K562 (cell line): ENCODE data around the gene NFS1. TPM values are rescaled to one million over a fixed set of nuclear protein-coding genes. Genes with fewer than 3 reads are reported as not detected.

Source experiments
- ATAC-seq: fragments of 200-7000 bp; cut with Tn5 transposase; 3 replicates; pipeline ENCODE4 v1.9.1; 2020; ENCODE audit warnings: moderate library complexity
- BruUV-seq: library from RNA; stranded (reverse); fragments of 400-500 nt; replicated peaks from 2 replicates; lab custom pipeline; 2021; lab: Mats Ljungman, UMichigan
- CTCF ChIA-PET: fragments of 300-600 bp; formaldehyde crosslinking; extraction: SDS; loops from one replicate; lab custom pipeline; 2021; ENCODE audit warnings: low intra/inter-chr PET ratio; lab: Yijun Ruan, JAX
- POLR2A ChIA-PET: fragments of 300-600, 350-650 bp; sonication (Branson Sonifier 250); formaldehyde crosslinking; extraction: SDS; loops from one replicate; lab custom pipeline; 2021; ENCODE audit warnings: antibody characterized with exemption, inconsistent platforms; lab: Yijun Ruan, JAX
- DNase-seq, 4 experiments: peaks; one replicate each; pipeline versions ENCODE4 v3.0.0 to v3.0.0-alpha.2; 2011 to 2018; ENCODE audit warnings: low spot score in 3 of 4, mixed read lengths in 3 of 4; ENCODE audit errors: extremely low read depth in 1 of 4
- FAIRE-seq: peaks from 2 replicates; lab custom pipeline; 2011; peaks lifted over from hg19 to GRCh38; lab: Jason Lieb, UNC
- H2AFZ ChIP-seq: 2 replicates; pipeline ENCODE4 v1.6.0; 2011; ENCODE audit warnings: low read depth, low read length, control low read depth, inconsistent platforms
- H3K27ac ChIP-seq: fragments of 200-600 bp; 3 replicates; pipeline ENCODE4 v1.8.0; 2011; ENCODE audit warnings: low read depth, mild to moderate bottlenecking, control low read depth, inconsistent platforms, low read length, moderate library complexity, mixed read lengths; ENCODE audit errors: extremely low read depth
- H3K27me3 ChIP-seq, 2 experiments: fragments of 300-600 bp in 1 of 2; 2 replicates in 1 of 2; 3 replicates in 1 of 2; pipeline versions ENCODE4 v1.6.0 to v1.8.0; 2011; ENCODE audit warnings: inconsistent platforms in 2 of 2, low read length in 2 of 2, mild to moderate bottlenecking in 1 of 2, mixed read lengths in 1 of 2, moderate library complexity in 1 of 2; ENCODE audit not compliant: control insufficient read depth in 2 of 2, insufficient read depth in 2 of 2
- H3K36me3 ChIP-seq: fragments of 300-600 bp; 3 replicates; pipeline ENCODE4 v1.8.0; 2011; ENCODE audit warnings: mild to moderate bottlenecking, low read length, inconsistent platforms; ENCODE audit not compliant: control insufficient read depth, insufficient read depth
- H3K4me1 ChIP-seq, 2 experiments: fragments of 200-600 bp in 1 of 2; replicated peaks in 1 of 2; 2 replicates in 1 of 2; 3 replicates in 1 of 2; pipeline versions ENCODE4 v1.5.1 to v1.8.0; 2011; ENCODE audit warnings: inconsistent platforms in 2 of 2, low read length in 2 of 2, mild to moderate bottlenecking in 1 of 2, mixed read lengths in 1 of 2, moderate library complexity in 1 of 2; ENCODE audit not compliant: control insufficient read depth in 2 of 2, insufficient read depth in 2 of 2
- H3K4me2 ChIP-seq: 2 replicates; pipeline ENCODE4 v1.6.1; 2011; ENCODE audit warnings: low read length, control low read depth, inconsistent platforms, mixed read lengths; ENCODE audit not compliant: insufficient read depth
- H3K4me3 ChIP-seq: fragments of 200-600 bp; sonication (generic), shearing (Covaris generic); 2 replicates; pipeline ENCODE4 v1.5.1; 2016; ENCODE audit warnings: control low read depth, inconsistent platforms
- H3K79me2 ChIP-seq: fragments of 200-600 bp; 3 replicates; pipeline ENCODE4 v1.8.0; 2011; ENCODE audit warnings: low read length, inconsistent platforms; ENCODE audit not compliant: control insufficient read depth, insufficient read depth
- H3K9ac ChIP-seq, 2 experiments: 2 replicates each; pipeline versions ENCODE4 v1.6.0 to v1.6.1; 2011; ENCODE audit warnings: low read depth in 2 of 2, low read length in 2 of 2, control low read depth in 1 of 2, inconsistent platforms in 1 of 2, mild to moderate bottlenecking in 1 of 2, mixed read lengths in 1 of 2; ENCODE audit not compliant: insufficient read depth in 1 of 2
- H3K9me1 ChIP-seq: one replicate; pipeline ENCODE4 v1.6.0; 2011; ENCODE audit warnings: inconsistent platforms, mild to moderate bottlenecking, low read length, moderate library complexity; ENCODE audit not compliant: control insufficient read depth, insufficient read depth
- H3K9me3 ChIP-seq: replicated peaks from 2 replicates; pipeline ENCODE4 v1.5.1; 2011; ENCODE audit warnings: low read depth, low read length, inconsistent platforms; ENCODE audit not compliant: control insufficient read depth, insufficient read depth
- H4K20me1 ChIP-seq: replicated peaks from 2 replicates; pipeline ENCODE4 v1.6.1; 2011; ENCODE audit warnings: low read length, inconsistent platforms, mixed read lengths; ENCODE audit not compliant: control insufficient read depth, insufficient read depth
- CGGBP1 ChIP-seq: fragments of 250-450 bp; sonication (Bioruptor Pico); IDR thresholded peaks from 2 replicates; pipeline ENCODE4 v1.9.0; 2021; ENCODE audit warnings: mild to moderate bottlenecking
- ERF ChIP-seq: fragments of 450-650 bp; formaldehyde crosslinking; IDR thresholded peaks from 2 replicates; pipeline ENCODE4 v1.4.0; 2020; ENCODE audit warnings: mild to moderate bottlenecking, mixed read lengths
- FOXK1 ChIP-seq: sonication (generic); formaldehyde crosslinking; IDR thresholded peaks from 2 replicates; pipeline ENCODE4 v1.8.0; 2022; ENCODE audit warnings: missing genetic modification reagents, mild to moderate bottlenecking, borderline replicate concordance
- HDAC2 ChIP-seq: fragments of 450-650 bp; IDR thresholded peaks from 2 replicates; pipeline ENCODE4 v1.6.1; 2016; ENCODE audit warnings: mild to moderate bottlenecking
- HOMEZ ChIP-seq: fragments of 250-450 bp; sonication (Bioruptor Pico); IDR thresholded peaks from 2 replicates; pipeline ENCODE4 v1.4.0; 2020; ENCODE audit warnings: mild to moderate bottlenecking, moderate library complexity
- HOXB6 ChIP-seq: fragments of 250-450 bp; sonication (Bioruptor Pico); IDR thresholded peaks from 2 replicates; pipeline ENCODE4 v1.5.1; 2022; ENCODE audit warnings: mild to moderate bottlenecking, borderline replicate concordance
- MAFK ChIP-seq: IDR thresholded peaks from 2 replicates; pipeline ENCODE4 v1.6.1; 2011; ENCODE audit warnings: low read length, improper control_type of control experiment
- NCOA6 ChIP-seq: fragments of 450-650 bp; IDR thresholded peaks from 2 replicates; pipeline ENCODE4 v1.6.1; 2017; ENCODE audit warnings: mild to moderate bottlenecking
- NFXL1 ChIP-seq: fragments of 450-650 bp; formaldehyde crosslinking; IDR thresholded peaks from 2 replicates; pipeline ENCODE4 v1.4.0; 2021; ENCODE audit warnings: mild to moderate bottlenecking
- PHB2 ChIP-seq: fragments of 450-650 bp; IDR thresholded peaks from 2 replicates; pipeline ENCODE4 v1.6.1; 2017; ENCODE audit warnings: low read depth
- TARDBP ChIP-seq: fragments of 450-650 bp; IDR thresholded peaks from 2 replicates; pipeline ENCODE4 v1.6.1; 2016
- TCF7 ChIP-seq: sonication (generic); IDR thresholded peaks from 2 replicates; pipeline ENCODE4 v1.6.1; 2016; ENCODE audit warnings: antibody characterized with exemption, borderline replicate concordance
- TFE3 ChIP-seq: fragments of 450-650 bp; formaldehyde crosslinking; IDR thresholded peaks from 2 replicates; pipeline ENCODE4 v1.4.0; 2020; ENCODE audit warnings: mild to moderate bottlenecking, mixed read lengths
- ZNF146 ChIP-seq: IDR thresholded peaks from one replicate; pipeline ENCODE4 v1.6.1; 2018; ENCODE audit warnings: missing compliant biosample characterization; ENCODE audit not compliant: unreplicated experiment
- ZNF174 ChIP-seq: fragments of 250-450 bp; sonication (Bioruptor Pico); IDR thresholded peaks from 2 replicates; pipeline ENCODE4 v1.4.0; 2020; ENCODE audit warnings: mild to moderate bottlenecking
- ZNF584 ChIP-seq: fragments of 200-800 bp; sonication (Bioruptor generic); IDR thresholded peaks from 2 replicates; pipeline ENCODE4 v1.6.1; 2016; ENCODE audit warnings: low read depth, mild to moderate bottlenecking, missing genetic modification characterization, missing compliant biosample characterization
- WGBS: fragments of 100-300 bp; shearing (Covaris generic); methylation state at CpG from one replicate; pipeline ENCODE4 v1.1.6; 2016; ENCODE audit warnings: low coverage, mixed read lengths; ENCODE audit not compliant: insufficient coverage; ENCODE audit errors: missing lambda C conversion rate; 5-methylcytosine and 5-hydroxymethylcytosine counted together
- in situ Hi-C: fragments of 300-500 bp; cut with MboI; formaldehyde crosslinking; loops from 4 replicates; pipeline ENCODE4 v1.15.0; 2018; ENCODE audit warnings: inconsistent platforms, mixed read lengths
- intact Hi-C: fragments of 100-400 bp; cut with micrococcal nuclease; formaldehyde crosslinking; loops from 2 replicates; pipeline ENCODE4 v1.14.2; 2022
- polyA plus RNA-seq, 8 experiments: library from polyadenylated mRNA; depleted of rRNA in 4 of 8; stranded (reverse) in 5 of 8; unstranded in 3 of 8; fragments of >200 nt; fragmentation: Nextera tagmentation in 2 of 8; fragmentation: Illumina TruSeq in 1 of 8; extraction: Ambion mirVana in 2 of 8; extraction: Trizol in 1 of 8; gene quantifications; 2 replicates each; pipeline versions ENCODE4 v1.2.1 to v1.2.3, GENCODE V29; 2011 to 2014; ENCODE audit warnings: inconsistent platforms in 1 of 8, missing spikeins in 1 of 8
- total RNA-seq, 7 experiments: library from RNA; depleted of rRNA in 6 of 7; stranded (reverse); fragments of >200 nt in 6 of 7; fragmentation: Illumina TruSeq in 2 of 7; extraction: Trizol in 2 of 7; gene quantifications; 2 replicates each; pipeline versions ENCODE4 v1.2.1 to v1.2.3, GENCODE V29; 2011 to 2021; ENCODE audit warnings: low replicate concordance in 1 of 7

NFS1 gene
- total and polyA plus RNA-seq, 9 of the 15 experiments (the other 6 are each of a cell fraction or from before 2014, with no cell fraction given): 11.5 to 84.8 (median 47.1) TPM

GRCh38 chr20:35719717-35720116, 20.6 kb upstream of the NFS1 start:
- no peak for TF ChIP-seq HOXB6
- TF ChIP-seq ZNF584 (CRISPR knock-in tag): no peak
- TF ChIP-seq FOXK1: no peak
- no peak for TF ChIP-seq TARDBP
- TF ChIP-seq MAFK: no peak
- TF ChIP-seq TCF7: no peak
- TF ChIP-seq NFXL1 (CRISPR knock-in tag): no peak
- no peak for TF ChIP-seq ERF (CRISPR knock-in tag)
- no peak for TF ChIP-seq HOMEZ (CRISPR knock-in tag)
- TF ChIP-seq ZNF174 (CRISPR knock-in tag): no peak
- TF ChIP-seq PHB2: no peak
- no peak for TF ChIP-seq NCOA6
- no peak for TF ChIP-seq CGGBP1
- no peak for TF ChIP-seq HDAC2
- TF ChIP-seq ZNF146 (CRISPR knock-in tag): no peak
- no peak for TF ChIP-seq TFE3 (CRISPR knock-in tag)
- peaks cover 98% of the 10 kb centered on the region for H3K36me3 ChIP-seq
- CTCF ChIA-PET: no interaction called here
- H3K9ac ChIP-seq: no peak overlapping the region
- intact Hi-C loops: no loop called here
- no peak overlapping the region for H3K27ac ChIP-seq
- no peak overlapping the region for H3K4me3 ChIP-seq
- no TSS peak for BruUV-seq
- POLR2A ChIA-PET: interaction anchor here (0.6 to 7.2 kb wide), 9 partner anchors 10 to 233 kb away, joined by 4 to 102 read pairs (median 5); partner anchors contain the start of genes ERGIC3, NFS1, RBM39 and ROMO1
- in situ Hi-C loops: no loop called here
- ATAC-seq (no peak), DNase-seq (no peak), FAIRE-seq (no peak)
- H3K79me2 ChIP-seq: peaks cover 78% of the 10 kb centered on the region
- no peak overlapping the region for H3K4me2 ChIP-seq
- 87% methylated on average over 7 of the region's 8 CpGs for WGBS
- H4K20me1 ChIP-seq: peaks cover 24% of the 10 kb centered on the region
- no peak overlapping the region for H2AFZ ChIP-seq
- no peaks in the 10 kb centered on the region for H3K27me3 ChIP-seq
- no peaks in the 10 kb centered on the region for H3K4me1 ChIP-seq
- H3K9me1 ChIP-seq: no peaks in the 10 kb centered on the region
- H3K9me3 ChIP-seq: no peaks in the 10 kb centered on the region
